WTC11 (cell line): Measurements from ENCODE around the gene ATP8B3. TPM values are rescaled to one million over a fixed set of nuclear protein-coding genes. Genes with fewer than 3 reads are reported as not detected.

ENCODE experiments used
- ATAC-seq: fragments of 200-7000 bp; cut with Tn5 transposase; 2 replicates; pipeline ENCODE4 v1.10.0; 2021; ENCODE audit warnings: mild to moderate bottlenecking, moderate library complexity
- CTCF ChIA-PET: fragments of 300-600 bp; sonication (Branson Sonifier 250); formaldehyde crosslinking; loops from one replicate; lab custom pipeline; 2021; ENCODE audit warnings: antibody characterized with exemption; lab: Charles Lee
- POLR2A ChIA-PET: fragments of 350-600 bp; sonication (Branson Sonifier 250); formaldehyde crosslinking; loops from one replicate; lab custom pipeline; 2021; ENCODE audit warnings: antibody characterized with exemption; lab: Charles Lee
- DNase-seq: peaks from one replicate; pipeline ENCODE4 v3.0.0; 2021; ENCODE audit warnings: low spot score
- H3K27ac Mint-ChIP-seq: 2 replicates; pipeline ENCODE4 v1.8.0; 2021; ENCODE audit warnings: mixed read lengths
- H3K27me3 Mint-ChIP-seq: 2 replicates; pipeline ENCODE4 v1.8.0; 2021; ENCODE audit warnings: low read depth, mild to moderate bottlenecking, moderate library complexity, mixed read lengths
- H3K36me3 Mint-ChIP-seq: 2 replicates; pipeline ENCODE4 v1.8.0; 2021; ENCODE audit warnings: mixed read lengths
- H3K4me1 Mint-ChIP-seq: 2 replicates; pipeline ENCODE4 v1.8.0; 2022; ENCODE audit warnings: mixed read lengths
- H3K4me3 Mint-ChIP-seq: 2 replicates; pipeline ENCODE4 v1.8.0; 2021; ENCODE audit warnings: mild to moderate bottlenecking, moderate library complexity, mixed read lengths
- H3K9me3 Mint-ChIP-seq: 2 replicates; pipeline ENCODE4 v1.8.0; 2021; ENCODE audit warnings: mixed read lengths
- ESRRA ChIP-seq: sonication (generic); formaldehyde crosslinking; IDR thresholded peaks from 2 replicates; pipeline ENCODE4 v1.8.1; 2022; ENCODE audit warnings: mild to moderate bottlenecking, missing genetic modification reagents, borderline replicate concordance
- GTF2I ChIP-seq: fragments of 250-450 bp; sonication (Bioruptor Pico); conservative IDR thresholded peaks from 2 replicates; pipeline ENCODE4 v1.4.0; 2021; ENCODE audit warnings: mild to moderate bottlenecking
- KAT7 ChIP-seq: sonication (generic); formaldehyde crosslinking; IDR thresholded peaks from 2 replicates; pipeline ENCODE4 v1.8.1; 2023; ENCODE audit warnings: missing genetic modification reagents, mild to moderate bottlenecking, borderline replicate concordance
- NFYB ChIP-seq: sonication (generic); formaldehyde crosslinking; conservative IDR thresholded peaks from 2 replicates; pipeline ENCODE4 v1.8.0; 2022; ENCODE audit warnings: low read depth, missing genetic modification reagents
- SMAD3 ChIP-seq: sonication (generic); formaldehyde crosslinking; IDR thresholded peaks from 2 replicates; pipeline ENCODE4 v1.8.0; 2022; ENCODE audit warnings: missing genetic modification reagents, mild to moderate bottlenecking, borderline replicate concordance
- ZNF219 ChIP-seq: sonication (generic); formaldehyde crosslinking; IDR thresholded peaks from 2 replicates; pipeline ENCODE4 v1.8.0; 2023; ENCODE audit warnings: missing genetic modification reagents, mild to moderate bottlenecking, borderline replicate concordance
- ZNF396 ChIP-seq: fragments of 250-450 bp; sonication (Bioruptor Pico); IDR thresholded peaks from 2 replicates; pipeline ENCODE4 v1.8.0; 2021; ENCODE audit warnings: mild to moderate bottlenecking, moderate library complexity, borderline replicate concordance
- ZNF416 ChIP-seq: fragments of 250-450 bp; sonication (Bioruptor Pico); IDR thresholded peaks from 2 replicates; pipeline ENCODE4 v1.9.0; 2021; ENCODE audit warnings: mild to moderate bottlenecking, inconsistent platforms
- ZNF423 ChIP-seq: fragments of 250-450 bp; sonication (Bioruptor Pico); IDR thresholded peaks from 2 replicates; pipeline ENCODE4 v2.1.2; 2022; ENCODE audit warnings: mild to moderate bottlenecking, moderate library complexity
- total RNA-seq: library from RNA; stranded (reverse); gene quantifications from 3 replicates; pipeline ENCODE4 v1.2.3, GENCODE V29; 2021
- TF ChIP-seq, protein P1 (sequence below): fragments of 250-450 bp; sonication (Bioruptor Pico); IDR thresholded peaks from 2 replicates; pipeline ENCODE4 v1.8.0; 2021; ENCODE audit warnings: mild to moderate bottlenecking
- TF ChIP-seq, protein P2 (sequence below): sonication (generic); formaldehyde crosslinking; IDR thresholded peaks from 2 replicates; pipeline ENCODE4 v1.8.1; 2022; ENCODE audit warnings: mild to moderate bottlenecking, missing genetic modification reagents, moderate library complexity, borderline replicate concordance
- TF ChIP-seq, protein P3 (sequence below): fragments of 250-450 bp; sonication (Bioruptor Pico); IDR thresholded peaks from 2 replicates; pipeline ENCODE4 v1.9.0; 2021; ENCODE audit warnings: mild to moderate bottlenecking
- TF ChIP-seq, protein P4 (sequence below): fragments of 200-600 bp; IDR thresholded peaks from 2 replicates; pipeline ENCODE4 v1.8.0; 2022; ENCODE audit warnings: antibody characterized with exemption

ATP8B3 gene
- total RNA-seq, 1 experiment from 2014 or later = 5.5 TPM

DNA sequence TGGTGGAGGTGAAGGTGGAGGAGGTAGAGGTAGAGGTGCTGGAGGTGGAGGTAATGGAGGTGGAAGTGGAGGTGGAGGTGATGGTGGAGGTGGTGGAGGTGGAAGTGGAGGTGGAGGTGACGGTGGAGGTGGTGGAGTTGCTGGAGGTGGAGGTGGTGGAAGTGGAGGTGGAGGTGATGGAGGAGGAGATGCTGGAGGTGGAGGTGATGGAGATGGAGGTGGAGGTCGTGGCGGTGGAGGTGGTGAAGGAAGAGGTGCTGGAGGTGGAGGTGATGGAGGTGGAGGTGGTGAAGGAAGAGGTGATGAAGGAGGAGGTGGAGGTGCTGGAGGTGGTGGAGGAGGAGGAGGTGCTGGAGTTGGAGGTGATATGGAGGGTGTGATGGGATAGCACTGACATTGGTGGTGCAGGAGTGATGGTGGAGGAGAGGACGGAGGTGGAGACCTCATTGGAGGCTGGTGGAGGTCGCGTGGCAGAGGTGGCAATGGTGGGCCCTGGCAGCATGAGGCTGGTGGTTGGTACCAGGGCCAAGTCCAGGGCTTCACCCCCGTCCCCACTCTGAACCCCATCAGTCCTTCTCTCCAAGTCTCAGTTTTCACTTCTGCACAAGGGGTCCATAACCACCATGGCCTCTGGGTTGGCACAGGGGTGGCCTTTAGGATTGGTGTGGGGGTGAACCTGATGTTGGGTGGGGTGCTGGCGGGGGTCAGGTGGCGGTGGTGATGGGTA is 43.0 kb downstream of the ATP8B3 start:
- DNase-seq = no peak
- ChIA-PET POLR2A (interaction anchor here (0.5 to 0.6 kb wide), 2 partner anchors 60 to 422 kb away, joined by 3 to 4 read pairs; no protein-coding TSS in a partner anchor), CTCF (interaction anchor here (0.7 to 9.4 kb wide), 61 partner anchors 8 to 326 kb away, joined by 3 to 161 read pairs (median 5); partner anchors contain the start of genes ATP8B3, MBD3, REEP6 and TCF3)
- Mint-ChIP-seq H3K36me3 (peaks cover 11% of the 10 kb centered on the region), H3K27ac (no peak overlapping the region), H3K27me3 (peaks cover 99% of the 10 kb centered on the region), H3K9me3 (peaks cover 17% of the 10 kb centered on the region), H3K4me3 (no peak overlapping the region), H3K4me1 (peaks cover 6% of the 10 kb centered on the region)
- TF ChIP-seq, protein P1, sequence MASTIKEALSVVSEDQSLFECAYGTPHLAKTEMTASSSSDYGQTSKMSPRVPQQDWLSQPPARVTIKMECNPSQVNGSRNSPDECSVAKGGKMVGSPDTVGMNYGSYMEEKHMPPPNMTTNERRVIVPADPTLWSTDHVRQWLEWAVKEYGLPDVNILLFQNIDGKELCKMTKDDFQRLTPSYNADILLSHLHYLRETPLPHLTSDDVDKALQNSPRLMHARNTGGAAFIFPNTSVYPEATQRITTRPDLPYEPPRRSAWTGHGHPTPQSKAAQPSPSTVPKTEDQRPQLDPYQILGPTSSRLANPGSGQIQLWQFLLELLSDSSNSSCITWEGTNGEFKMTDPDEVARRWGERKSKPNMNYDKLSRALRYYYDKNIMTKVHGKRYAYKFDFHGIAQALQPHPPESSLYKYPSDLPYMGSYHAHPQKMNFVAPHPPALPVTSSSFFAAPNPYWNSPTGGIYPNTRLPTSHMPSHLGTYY (CRISPR knock-in tag) = no peak
- no peak for TF ChIP-seq GTF2I (CRISPR knock-in tag)
- TF ChIP-seq ESRRA (CRISPR knock-in tag) = no peak
- TF ChIP-seq, protein P2, sequence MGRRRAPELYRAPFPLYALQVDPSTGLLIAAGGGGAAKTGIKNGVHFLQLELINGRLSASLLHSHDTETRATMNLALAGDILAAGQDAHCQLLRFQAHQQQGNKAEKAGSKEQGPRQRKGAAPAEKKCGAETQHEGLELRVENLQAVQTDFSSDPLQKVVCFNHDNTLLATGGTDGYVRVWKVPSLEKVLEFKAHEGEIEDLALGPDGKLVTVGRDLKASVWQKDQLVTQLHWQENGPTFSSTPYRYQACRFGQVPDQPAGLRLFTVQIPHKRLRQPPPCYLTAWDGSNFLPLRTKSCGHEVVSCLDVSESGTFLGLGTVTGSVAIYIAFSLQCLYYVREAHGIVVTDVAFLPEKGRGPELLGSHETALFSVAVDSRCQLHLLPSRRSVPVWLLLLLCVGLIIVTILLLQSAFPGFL (CRISPR knock-in tag) = no peak
- no peak for TF ChIP-seq KAT7 (CRISPR knock-in tag)
- TF ChIP-seq ZNF423 (CRISPR knock-in tag) = no peak
- TF ChIP-seq NFYB (CRISPR knock-in tag) = no peak
- TF ChIP-seq, protein P3, sequence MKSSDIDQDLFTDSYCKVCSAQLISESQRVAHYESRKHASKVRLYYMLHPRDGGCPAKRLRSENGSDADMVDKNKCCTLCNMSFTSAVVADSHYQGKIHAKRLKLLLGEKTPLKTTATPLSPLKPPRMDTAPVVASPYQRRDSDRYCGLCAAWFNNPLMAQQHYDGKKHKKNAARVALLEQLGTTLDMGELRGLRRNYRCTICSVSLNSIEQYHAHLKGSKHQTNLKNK (CRISPR knock-in tag) = no peak
- ATAC-seq = no peak

DNA sequence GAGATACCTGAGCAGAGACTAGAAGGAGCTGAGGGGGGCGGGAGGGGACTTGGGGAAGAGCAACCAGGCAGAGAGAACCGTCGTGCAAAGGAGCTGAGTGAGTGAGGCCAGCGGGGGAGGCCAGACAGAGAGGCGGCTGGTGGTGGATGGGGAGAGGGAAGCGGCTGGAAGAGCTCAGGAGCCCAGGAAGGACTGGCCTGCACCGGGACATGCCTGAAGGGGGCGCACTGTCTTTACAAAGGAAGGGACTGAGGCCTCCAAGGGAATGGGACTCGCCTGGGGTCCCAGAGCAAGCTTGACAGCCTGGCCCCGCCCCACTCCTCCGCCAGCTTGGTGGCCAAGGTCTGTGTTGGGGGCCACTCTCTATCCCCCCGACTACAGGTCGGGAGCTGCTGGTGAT is 43.8 kb downstream of the ATP8B3 start:
- CTCF ChIA-PET = interaction anchor here (0.5 to 9.4 kb wide), 56 partner anchors 9 to 325 kb away, joined by 3 to 161 read pairs (median 5); partner anchors contain the start of genes ATP8B3, MBD3, REEP6 and TCF3
- no peak for TF ChIP-seq SMAD3 (CRISPR knock-in tag)
- TF ChIP-seq, protein P4, sequence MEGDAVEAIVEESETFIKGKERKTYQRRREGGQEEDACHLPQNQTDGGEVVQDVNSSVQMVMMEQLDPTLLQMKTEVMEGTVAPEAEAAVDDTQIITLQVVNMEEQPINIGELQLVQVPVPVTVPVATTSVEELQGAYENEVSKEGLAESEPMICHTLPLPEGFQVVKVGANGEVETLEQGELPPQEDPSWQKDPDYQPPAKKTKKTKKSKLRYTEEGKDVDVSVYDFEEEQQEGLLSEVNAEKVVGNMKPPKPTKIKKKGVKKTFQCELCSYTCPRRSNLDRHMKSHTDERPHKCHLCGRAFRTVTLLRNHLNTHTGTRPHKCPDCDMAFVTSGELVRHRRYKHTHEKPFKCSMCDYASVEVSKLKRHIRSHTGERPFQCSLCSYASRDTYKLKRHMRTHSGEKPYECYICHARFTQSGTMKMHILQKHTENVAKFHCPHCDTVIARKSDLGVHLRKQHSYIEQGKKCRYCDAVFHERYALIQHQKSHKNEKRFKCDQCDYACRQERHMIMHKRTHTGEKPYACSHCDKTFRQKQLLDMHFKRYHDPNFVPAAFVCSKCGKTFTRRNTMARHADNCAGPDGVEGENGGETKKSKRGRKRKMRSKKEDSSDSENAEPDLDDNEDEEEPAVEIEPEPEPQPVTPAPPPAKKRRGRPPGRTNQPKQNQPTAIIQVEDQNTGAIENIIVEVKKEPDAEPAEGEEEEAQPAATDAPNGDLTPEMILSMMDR = peak; percentile 66
- TF ChIP-seq NFYB (CRISPR knock-in tag) = no peak
- TF ChIP-seq ZNF416 (CRISPR knock-in tag) = no peak
- TF ChIP-seq ZNF219 (CRISPR knock-in tag) = no peak
- Mint-ChIP-seq H3K27ac (no peak overlapping the region), H3K9me3 (peaks cover 17% of the 10 kb centered on the region), H3K27me3 (peaks cover 99% of the 10 kb centered on the region), H3K4me3 (no peak overlapping the region), H3K4me1 (peaks cover 11% of the 10 kb centered on the region), H3K36me3 (peaks cover 11% of the 10 kb centered on the region)
- ATAC-seq (peak; percentile 85), DNase-seq (peak; percentile 93)
- POLR2A ChIA-PET = interaction anchor here (0.6 kb wide), 1 partner anchor 61 kb away, joined by 3 read pairs; no protein-coding TSS in a partner anchor

DNA sequence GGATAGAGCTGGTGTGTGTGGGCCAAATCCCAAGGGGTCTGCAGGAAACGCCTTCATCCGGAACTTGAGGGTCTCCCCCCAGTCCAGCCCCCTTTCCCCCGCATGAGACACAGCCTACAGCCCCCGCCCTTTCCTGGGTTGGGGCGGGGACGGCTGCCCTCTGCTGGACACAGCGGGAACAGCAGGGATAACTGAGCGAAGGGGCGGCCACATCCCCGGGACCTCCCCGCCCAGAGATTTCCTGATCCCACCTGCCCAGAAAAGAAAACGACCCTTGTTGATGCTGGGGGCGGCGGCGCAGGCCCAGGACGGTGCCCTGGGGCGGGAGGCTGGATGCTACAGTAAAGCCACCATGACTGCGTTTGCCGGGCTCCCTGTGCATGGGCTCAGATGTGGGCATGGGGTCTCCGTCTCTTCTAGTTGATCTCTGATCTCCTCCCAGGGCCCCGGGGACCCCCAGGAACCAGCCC is 44.6 kb downstream of the ATP8B3 start:
- Mint-ChIP-seq H3K9me3 (peaks cover 17% of the 10 kb centered on the region), H3K27ac (no peak overlapping the region), H3K4me3 (no peak overlapping the region), H3K27me3 (peaks cover 99% of the 10 kb centered on the region), H3K4me1 (peaks cover 11% of the 10 kb centered on the region), H3K36me3 (peaks cover 11% of the 10 kb centered on the region)
- DNase-seq (peak; percentile 79), ATAC-seq (peak; percentile 59)
- POLR2A ChIA-PET = no interaction called here
- no peak for TF ChIP-seq ZNF396 (CRISPR knock-in tag)
- TF ChIP-seq, protein P4 = peak; percentile 96
- CTCF ChIA-PET = interaction anchor here (0.5 to 9.4 kb wide), 52 partner anchors 8 to 324 kb away, joined by 3 to 161 read pairs (median 5); partner anchors contain the start of genes ATP8B3, MBD3, REEP6 and TCF3
